Keratinocyte (primary cell): ENCODE results near the gene NUFIP2. TPM values are rescaled to one million over a fixed set of nuclear protein-coding genes. Genes with fewer than 3 reads are reported as not detected.

Experiments
- DNase-seq: peaks from one replicate; pipeline ENCODE4 v3.0.0-alpha.2; 2011; ENCODE audit warnings: low read depth, missing footprints, low spot score
- FAIRE-seq: peaks from 2 replicates; lab custom pipeline; 2011; peaks lifted over from hg19 to GRCh38; lab: Jason Lieb, UNC
- H2AFZ ChIP-seq: 2 replicates; pipeline ENCODE4 v1.6.0; 2012; ENCODE audit warnings: low read length, control low read depth, inconsistent platforms; ENCODE audit not compliant: control insufficient read depth
- H3K27ac ChIP-seq: 2 replicates; pipeline ENCODE4 v1.5.1; 2011; ENCODE audit warnings: low read length; ENCODE audit not compliant: control insufficient read depth, insufficient read depth
- H3K27me3 ChIP-seq: 3 replicates; pipeline ENCODE4 v1.6.0; 2011; ENCODE audit warnings: low read length; ENCODE audit not compliant: control insufficient read depth, insufficient read depth; ENCODE audit errors: extremely low read depth
- H3K36me3 ChIP-seq, 2 experiments: 2 replicates in 1 of 2; 3 replicates in 1 of 2; pipeline ENCODE4 v1.5.1; 2011; ENCODE audit warnings: low read length in 2 of 2, mild to moderate bottlenecking in 1 of 2; ENCODE audit not compliant: control insufficient read depth in 2 of 2, insufficient read depth in 2 of 2; ENCODE audit errors: extremely low read depth in 1 of 2
- H3K4me1 ChIP-seq: 3 replicates; pipeline ENCODE4 v1.5.1; 2011; ENCODE audit warnings: low read length; ENCODE audit not compliant: control insufficient read depth, insufficient read depth; ENCODE audit errors: extremely low read depth
- H3K4me2 ChIP-seq: 3 replicates; pipeline ENCODE4 v1.6.0; 2011; ENCODE audit warnings: low read depth, low read length; ENCODE audit not compliant: control insufficient read depth, insufficient read depth; ENCODE audit errors: extremely low read depth
- H3K4me3 ChIP-seq, 3 experiments: fragments of 200-600 bp in 1 of 3; sonication (generic) in 1 of 3; 2 replicates in 2 of 3; 3 replicates in 1 of 3; pipeline ENCODE4 v1.5.1; 2011 to 2016; ENCODE audit warnings: low read length in 3 of 3, mild to moderate bottlenecking in 3 of 3, control low read depth in 2 of 3, inconsistent platforms in 1 of 3, low read depth in 1 of 3, mixed read lengths in 1 of 3, mixed run types in 1 of 3, moderate library complexity in 1 of 3; ENCODE audit not compliant: control insufficient read depth in 2 of 3, insufficient read depth in 2 of 3; ENCODE audit errors: extremely low read depth in 1 of 3
- H3K79me2 ChIP-seq: 2 replicates; pipeline ENCODE4 v1.6.0; 2012; ENCODE audit warnings: low read length; ENCODE audit not compliant: control insufficient read depth, insufficient read depth
- H3K9ac ChIP-seq: 3 replicates; pipeline ENCODE4 v1.6.0; 2011; ENCODE audit warnings: low read length; ENCODE audit not compliant: control insufficient read depth, insufficient read depth; ENCODE audit errors: extremely low read depth
- H3K9me1 ChIP-seq: 3 replicates; pipeline ENCODE4 v1.6.0; 2011; ENCODE audit warnings: low read length; ENCODE audit not compliant: control insufficient read depth, insufficient read depth; ENCODE audit errors: extremely low read depth
- H3K9me3 ChIP-seq: 2 replicates; pipeline ENCODE4 v1.5.1; 2012; ENCODE audit warnings: low read depth, low read length; ENCODE audit not compliant: control insufficient read depth
- H4K20me1 ChIP-seq: 3 replicates; pipeline ENCODE4 v1.6.0; 2011; ENCODE audit warnings: low read length; ENCODE audit not compliant: control insufficient read depth, insufficient read depth; ENCODE audit errors: extremely low read depth
- CTCF ChIP-seq, 3 experiments: IDR thresholded peaks in 1 of 3; conservative IDR thresholded peaks in 1 of 3; optimal IDR thresholded peaks in 1 of 3; 2 replicates in 2 of 3; 3 replicates in 1 of 3; pipeline versions ENCODE3 to v1.5.1; 2011; ENCODE audit warnings: low read length in 3 of 3, mild to moderate bottlenecking in 3 of 3, moderate library complexity in 2 of 3, control low read depth in 1 of 3, inconsistent platforms in 1 of 3; ENCODE audit not compliant: insufficient read depth in 2 of 3; ENCODE audit errors: extremely low read depth in 1 of 3
- EZH2 ChIP-seq: IDR thresholded peaks from one replicate; pipeline ENCODE4 v1.6.1; 2012; ENCODE audit warnings: inconsistent platforms, mild to moderate bottlenecking, low read length, moderate library complexity
- dilution Hi-C: fragments of 300-500 bp; cut with MboI; formaldehyde crosslinking; loops from one replicate; pipeline ENCODE4 v1.7.0; 2020; ENCODE audit warnings: low sequenced_read_pairs; ENCODE audit not compliant: extremely low pct_ligation_motif_present
- polyA plus RNA-seq, 5 experiments: library from polyadenylated mRNA; depleted of rRNA in 3 of 5; stranded (reverse) in 3 of 5; stranded (forward) in 1 of 5; unstranded in 1 of 5; fragments of >200 nt; gene quantifications; 1 replicate in 1 of 5; 2 replicates in 3 of 5; 3 replicates in 1 of 5; pipeline versions ENCODE4 v1.2.1 to v1.2.3, GENCODE V29; 2011 to 2012; ENCODE audit warnings: missing spikeins in 2 of 5, low read depth in 1 of 5, low replicate concordance in 1 of 5

Gene NUFIP2
- polyA plus RNA-seq, 1 donor (not counting 4 experiments of a cell fraction or from before 2014, with no cell fraction given), result 22.0 TPM

DNA sequence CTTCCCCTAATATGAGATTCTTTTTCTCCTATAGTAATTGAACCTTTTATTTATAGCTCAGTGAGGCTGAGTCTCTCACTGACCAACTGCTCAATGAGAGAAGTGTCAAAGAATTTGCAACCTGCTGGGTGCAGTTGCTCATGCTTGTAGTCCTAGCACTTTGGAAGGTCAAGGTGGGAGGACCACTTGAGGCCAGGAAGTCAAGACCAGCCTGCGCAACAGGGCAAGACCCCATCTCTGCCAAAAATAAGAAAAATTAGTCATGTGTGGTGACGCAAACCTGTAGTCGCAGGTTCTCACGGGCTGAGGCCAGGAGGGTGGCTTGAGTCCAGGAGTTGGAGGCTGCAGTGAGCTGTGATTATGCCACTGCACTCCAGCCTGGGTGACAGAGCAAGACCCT lies 78.2 kb downstream of the NUFIP2 start:
- DNase-seq, result no peak
- Histone ChIP-seq H3K4me3 (no peak overlapping the region), H3K27ac (peak overlapping the region; percentile 67)

GRCh38 chr17:29215174-29215573 lies 78.8 kb downstream of the NUFIP2 start:
- H3K9ac ChIP-seq, result no peak overlapping the region
- H3K4me3 ChIP-seq, result no peak overlapping the region
- H4K20me1 ChIP-seq, result no peaks in the 10 kb centered on the region
- H3K27ac ChIP-seq, result peak overlapping the region; percentile 20
- H2AFZ ChIP-seq, result no peak overlapping the region
- H3K36me3 ChIP-seq, result no peaks in the 10 kb centered on the region
- no peaks in the 10 kb centered on the region for H3K27me3 ChIP-seq
- TF ChIP-seq EZH2 (no peak), CTCF (optimal IDR thresholded peaks at IDR 0.05 in 1 of 3, IDR thresholded peaks at IDR 0.05 in 1 of 3, conservative IDR thresholded peaks at IDR 0.05 in 1 of 3; ENCODE audit: extremely low read depth in 1 of 3, insufficient read depth in 2 of 3, low read length in 3 of 3) (no peak)
- H3K79me2 ChIP-seq, result no peaks in the 10 kb centered on the region
- DNase-seq, result no peak
- dilution Hi-C loops, result no loop called here
- H3K4me1 ChIP-seq, result peaks cover 53% of the 10 kb centered on the region
- FAIRE-seq, result no peak
- H3K9me3 ChIP-seq, result no peaks in the 10 kb centered on the region
- no peaks in the 10 kb centered on the region for H3K9me1 ChIP-seq
- no peak overlapping the region for H3K4me2 ChIP-seq

More for the DNA sequence above, 78.2 kb downstream of the NUFIP2 start:
- no peak overlapping the region for H2AFZ ChIP-seq
- no peaks in the 10 kb centered on the region for H3K9me1 ChIP-seq
- no peak for FAIRE-seq
- no peaks in the 10 kb centered on the region for H3K9me3 ChIP-seq
- H3K27me3 ChIP-seq, result no peaks in the 10 kb centered on the region
- no peaks in the 10 kb centered on the region for H3K79me2 ChIP-seq
- TF ChIP-seq EZH2 (no peak), CTCF (optimal IDR thresholded peaks at IDR 0.05 in 1 of 3, IDR thresholded peaks at IDR 0.05 in 1 of 3, conservative IDR thresholded peaks at IDR 0.05 in 1 of 3; ENCODE audit: extremely low read depth in 1 of 3, insufficient read depth in 2 of 3, low read length in 3 of 3) (no peak)
- no peak overlapping the region for H3K9ac ChIP-seq
- peak overlapping the region; percentile 58 for H3K4me2 ChIP-seq
- no peaks in the 10 kb centered on the region for H3K36me3 ChIP-seq
- no peaks in the 10 kb centered on the region for H4K20me1 ChIP-seq
- dilution Hi-C loops, result no loop called here
- H3K4me1 ChIP-seq, result peaks cover 53% of the 10 kb centered on the region
